ENCODE results near the gene TSHZ2. TPM values are rescaled to one million over a fixed set of nuclear protein-coding genes. Genes with fewer than 3 reads are reported as not detected.

Gene TSHZ2
- total and polyA plus RNA-seq, 2 experiments from 2014 or later: 1.1 to 5.2 TPM

DNA sequence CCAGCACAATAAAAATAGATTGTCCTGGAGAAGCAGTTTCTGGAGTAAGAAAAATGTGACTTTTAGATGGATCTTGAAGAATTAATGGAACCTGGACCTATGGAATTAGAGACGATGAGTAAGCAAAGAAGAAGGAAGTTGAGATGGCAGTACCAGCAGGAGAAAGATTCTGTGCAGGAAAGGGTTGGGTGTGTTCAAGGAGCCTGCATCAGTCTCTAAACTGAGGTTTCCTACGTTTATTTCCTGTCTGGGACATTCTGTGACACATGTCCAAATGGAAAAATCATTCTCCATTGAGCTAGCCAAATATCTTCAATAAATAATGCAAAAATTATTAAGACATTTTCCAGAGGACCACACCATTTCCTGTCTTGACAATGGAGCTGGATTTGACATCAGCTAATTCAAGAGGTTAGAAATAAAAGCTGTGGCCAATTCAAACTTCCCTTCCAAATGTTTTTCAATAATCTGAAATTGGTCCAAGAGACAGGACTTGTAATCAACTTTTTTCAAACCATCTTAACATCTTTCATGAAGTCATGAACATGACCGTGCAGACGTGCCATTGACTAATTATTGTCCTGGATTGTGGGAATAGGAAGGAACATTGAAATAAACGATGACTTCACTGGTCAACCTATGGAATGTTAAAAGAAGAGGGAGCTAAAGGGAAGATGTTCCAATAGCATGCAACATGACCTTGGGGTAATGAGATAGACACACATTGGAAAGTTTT lies 423.2 kb downstream of the TSHZ2 start:
- Histone ChIP-seq H3K79me2 (no peaks in the 10 kb centered on the region), H2AFZ (no peak overlapping the region), H3K27ac (no peak overlapping the region), H3K9me2 (replicated peaks; ENCODE audit: insufficient read depth) (no peaks in the 10 kb centered on the region), H4K20me1 (ENCODE audit: insufficient read depth, poor library complexity, severe bottlenecking) (no peaks in the 10 kb centered on the region), H3K4me2 (no peak overlapping the region), H3K27me3 (no peaks in the 10 kb centered on the region), H3K4me3 (no peak overlapping the region), H3K4me1 (ENCODE audit: insufficient read depth) (no peaks in the 10 kb centered on the region), H3K9me3 (ENCODE audit: low read depth) (no peaks in the 10 kb centered on the region), H3K36me3 (replicated peaks; ENCODE audit: insufficient read depth, low read depth) (no peaks in the 10 kb centered on the region)
- no peak for DNase-seq (ENCODE audit: low spot score)
- 87% methylated on average over 5 of the region's 5 CpGs for WGBS (ENCODE audit: low lambda C conversion rate, missing lambda C conversion rate)
- TF ChIP-seq EZH2 (IDR thresholded peaks at IDR 0.05; ENCODE audit: borderline replicate concordance) (no peak), EZH2phosphoT487 (IDR thresholded peaks at IDR 0.05; ENCODE audit: low read depth, severe bottlenecking, unreplicated experiment) (no peak)
- TF ChIP-seq, protein P1, sequence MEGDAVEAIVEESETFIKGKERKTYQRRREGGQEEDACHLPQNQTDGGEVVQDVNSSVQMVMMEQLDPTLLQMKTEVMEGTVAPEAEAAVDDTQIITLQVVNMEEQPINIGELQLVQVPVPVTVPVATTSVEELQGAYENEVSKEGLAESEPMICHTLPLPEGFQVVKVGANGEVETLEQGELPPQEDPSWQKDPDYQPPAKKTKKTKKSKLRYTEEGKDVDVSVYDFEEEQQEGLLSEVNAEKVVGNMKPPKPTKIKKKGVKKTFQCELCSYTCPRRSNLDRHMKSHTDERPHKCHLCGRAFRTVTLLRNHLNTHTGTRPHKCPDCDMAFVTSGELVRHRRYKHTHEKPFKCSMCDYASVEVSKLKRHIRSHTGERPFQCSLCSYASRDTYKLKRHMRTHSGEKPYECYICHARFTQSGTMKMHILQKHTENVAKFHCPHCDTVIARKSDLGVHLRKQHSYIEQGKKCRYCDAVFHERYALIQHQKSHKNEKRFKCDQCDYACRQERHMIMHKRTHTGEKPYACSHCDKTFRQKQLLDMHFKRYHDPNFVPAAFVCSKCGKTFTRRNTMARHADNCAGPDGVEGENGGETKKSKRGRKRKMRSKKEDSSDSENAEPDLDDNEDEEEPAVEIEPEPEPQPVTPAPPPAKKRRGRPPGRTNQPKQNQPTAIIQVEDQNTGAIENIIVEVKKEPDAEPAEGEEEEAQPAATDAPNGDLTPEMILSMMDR (IDR thresholded peaks at IDR 0.05; ENCODE audit: poor library complexity): no peak

DNA sequence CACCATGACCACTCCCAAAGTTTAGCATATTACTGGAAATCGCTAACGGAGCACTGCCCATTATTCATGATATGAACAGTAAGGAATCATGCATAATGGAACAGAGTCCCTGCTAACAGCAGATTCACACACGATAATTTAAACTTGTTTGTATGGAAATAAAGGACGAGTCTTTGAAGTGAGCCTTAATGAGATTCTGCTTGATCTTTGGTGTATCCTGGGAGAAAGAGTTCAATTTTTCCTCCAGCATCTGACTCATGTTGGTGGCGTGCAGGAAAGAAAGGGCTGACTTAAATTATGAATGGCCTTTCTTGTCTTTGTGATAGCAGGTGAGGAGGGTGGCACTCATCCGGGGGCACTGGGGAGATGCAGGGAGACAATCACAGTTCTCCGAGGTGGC lies 426.9 kb downstream of the TSHZ2 start:
- Histone ChIP-seq H3K79me2 (no peaks in the 10 kb centered on the region), H2AFZ (no peak overlapping the region), H3K4me2 (no peak overlapping the region), H3K4me1 (ENCODE audit: insufficient read depth) (no peaks in the 10 kb centered on the region), H3K27me3 (no peaks in the 10 kb centered on the region), H4K20me1 (ENCODE audit: insufficient read depth, poor library complexity, severe bottlenecking) (no peaks in the 10 kb centered on the region), H3K27ac (no peak overlapping the region), H3K9me2 (replicated peaks; ENCODE audit: insufficient read depth) (no peaks in the 10 kb centered on the region), H3K4me3 (no peak overlapping the region), H3K9me3 (ENCODE audit: low read depth) (no peaks in the 10 kb centered on the region), H3K36me3 (replicated peaks; ENCODE audit: insufficient read depth, low read depth) (no peaks in the 10 kb centered on the region)
- WGBS (ENCODE audit: low lambda C conversion rate, missing lambda C conversion rate): 88% methylated on average over 7 of the region's 7 CpGs
- no peak for DNase-seq (ENCODE audit: low spot score)
- no peak for TF ChIP-seq EZH2 (IDR thresholded peaks at IDR 0.05; ENCODE audit: borderline replicate concordance)
- TF ChIP-seq EZH2phosphoT487 (IDR thresholded peaks at IDR 0.05; ENCODE audit: low read depth, severe bottlenecking, unreplicated experiment): no peak
- TF ChIP-seq, protein P1 (IDR thresholded peaks at IDR 0.05; ENCODE audit: poor library complexity): no peak

DNA sequence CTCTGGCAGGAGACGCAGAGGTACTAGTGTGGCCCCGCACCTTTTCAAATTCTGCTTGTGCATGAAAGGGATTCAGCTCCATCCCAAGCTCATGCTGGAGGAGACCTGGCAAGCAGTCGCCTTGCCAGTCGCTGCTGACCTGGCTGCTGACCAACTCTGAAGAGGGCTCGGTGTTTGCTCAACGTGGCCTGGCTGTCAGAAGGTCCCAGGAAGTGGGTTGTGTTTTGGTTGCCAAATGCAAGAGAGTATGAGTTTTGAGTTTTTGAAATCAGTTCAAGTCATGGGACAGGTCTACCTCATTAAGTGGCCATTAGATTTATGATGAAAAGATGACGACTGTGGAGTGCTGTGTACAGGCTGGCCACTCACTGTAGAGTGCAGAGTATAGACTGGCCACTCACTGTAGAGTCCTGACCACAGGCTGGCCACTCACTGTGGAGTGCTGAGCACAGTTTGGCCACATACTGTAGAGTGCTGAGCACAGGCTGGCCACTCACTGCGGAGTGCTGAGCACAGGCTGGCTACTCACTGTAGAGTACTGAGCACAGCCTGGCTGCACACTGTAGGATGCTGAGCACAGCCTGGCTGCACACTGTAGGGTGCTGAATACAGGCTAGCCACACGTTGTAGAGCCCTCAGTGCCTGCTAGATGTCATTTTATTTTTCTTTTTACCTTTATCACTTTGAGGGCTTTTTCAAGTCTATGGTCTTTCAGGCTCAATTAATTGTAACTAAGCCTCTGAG lies 427.6 kb downstream of the TSHZ2 start:
- no peak overlapping the region for H3K4me2 ChIP-seq
- H3K27ac ChIP-seq: no peak overlapping the region
- no peak overlapping the region for H3K4me3 ChIP-seq
- no peaks in the 10 kb centered on the region for H3K36me3 ChIP-seq (replicated peaks; ENCODE audit: insufficient read depth, low read depth)
- H2AFZ ChIP-seq: no peak overlapping the region
- no peaks in the 10 kb centered on the region for H3K27me3 ChIP-seq
- no peaks in the 10 kb centered on the region for H4K20me1 ChIP-seq (ENCODE audit: insufficient read depth, poor library complexity, severe bottlenecking)
- WGBS (ENCODE audit: low lambda C conversion rate, missing lambda C conversion rate): 87% methylated on average over 9 of the region's 9 CpGs
- no peaks in the 10 kb centered on the region for H3K9me3 ChIP-seq (ENCODE audit: low read depth)
- TF ChIP-seq EZH2 (IDR thresholded peaks at IDR 0.05; ENCODE audit: borderline replicate concordance) (no peak), EZH2phosphoT487 (IDR thresholded peaks at IDR 0.05; ENCODE audit: low read depth, severe bottlenecking, unreplicated experiment) (no peak)
- TF ChIP-seq, protein P1 (IDR thresholded peaks at IDR 0.05; ENCODE audit: poor library complexity): no peak
- no peak for DNase-seq (ENCODE audit: low spot score)
- no peaks in the 10 kb centered on the region for H3K4me1 ChIP-seq (ENCODE audit: insufficient read depth)
- H3K9me2 ChIP-seq (replicated peaks; ENCODE audit: insufficient read depth): no peaks in the 10 kb centered on the region
- H3K79me2 ChIP-seq: no peaks in the 10 kb centered on the region
